Measurements from ENCODE around the gene KCNK16.

The KCNK16 gene

DNA sequence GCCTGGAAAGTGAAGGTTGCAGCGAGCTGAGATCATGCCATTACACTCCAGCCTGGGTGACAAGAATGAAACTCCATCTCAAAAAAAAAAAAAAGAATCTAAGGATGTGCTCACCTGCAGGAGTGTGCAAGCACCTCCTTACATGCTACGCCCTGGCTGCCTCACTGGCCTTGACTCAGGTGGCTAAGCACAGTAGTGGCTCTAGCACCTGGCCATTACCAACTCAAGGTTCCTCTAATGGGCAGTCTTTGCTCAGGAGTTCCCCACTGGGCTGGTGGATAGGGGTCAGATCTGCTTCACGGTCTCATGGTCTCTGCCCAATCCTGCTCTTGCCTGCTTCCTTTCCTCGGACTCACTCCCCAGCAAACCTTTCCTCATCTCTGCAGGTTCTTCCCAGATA, 48.0 kb downstream of the KCNK16 start:
- no peak for TF ChIP-seq CTCF (IDR thresholded peaks at IDR 0.05; ENCODE audit: low read depth, low read length)
- no peak overlapping the region for H3K4me3 ChIP-seq (replicated peaks in 1 of 2; ENCODE audit: low read depth in 2 of 2, low read length in 2 of 2)
- DNase-seq (ENCODE audit: low read depth in 2 of 2), result no peak

GRCh38 chr6:39273406-39273821, 49.1 kb downstream of the KCNK16 start:
- DNase-seq (ENCODE audit: low read depth in 2 of 2), result no peak
- H3K4me3 ChIP-seq (replicated peaks in 1 of 2; ENCODE audit: low read depth in 2 of 2, low read length in 2 of 2), result no peak overlapping the region
- no peak for TF ChIP-seq CTCF (IDR thresholded peaks at IDR 0.05; ENCODE audit: low read depth, low read length)

DNA sequence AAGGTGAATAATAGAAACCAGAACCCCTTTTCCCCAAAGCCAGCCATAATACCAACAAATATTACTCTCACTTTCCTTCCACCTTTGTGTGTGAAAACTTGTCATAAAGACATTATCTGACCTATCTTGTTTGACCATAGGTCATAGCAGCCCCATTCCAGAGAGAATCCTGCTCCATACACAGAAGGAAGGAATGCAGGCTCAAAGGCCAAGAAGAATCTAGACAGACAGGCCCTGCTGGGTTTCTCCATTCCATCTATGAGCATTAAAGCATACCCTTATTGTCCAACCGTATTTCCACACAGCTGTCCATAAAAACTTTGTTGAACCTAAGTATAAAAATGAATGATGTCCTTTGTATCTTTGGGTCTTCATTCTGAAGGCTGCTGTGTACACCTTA, 52.5 kb downstream of the KCNK16 start:
- no peak overlapping the region for H3K4me3 ChIP-seq (replicated peaks in 1 of 2; ENCODE audit: low read depth in 2 of 2, low read length in 2 of 2)
- no peak for TF ChIP-seq CTCF (IDR thresholded peaks at IDR 0.05; ENCODE audit: low read depth, low read length)
- no peak for DNase-seq (ENCODE audit: low read depth in 2 of 2)

DNA sequence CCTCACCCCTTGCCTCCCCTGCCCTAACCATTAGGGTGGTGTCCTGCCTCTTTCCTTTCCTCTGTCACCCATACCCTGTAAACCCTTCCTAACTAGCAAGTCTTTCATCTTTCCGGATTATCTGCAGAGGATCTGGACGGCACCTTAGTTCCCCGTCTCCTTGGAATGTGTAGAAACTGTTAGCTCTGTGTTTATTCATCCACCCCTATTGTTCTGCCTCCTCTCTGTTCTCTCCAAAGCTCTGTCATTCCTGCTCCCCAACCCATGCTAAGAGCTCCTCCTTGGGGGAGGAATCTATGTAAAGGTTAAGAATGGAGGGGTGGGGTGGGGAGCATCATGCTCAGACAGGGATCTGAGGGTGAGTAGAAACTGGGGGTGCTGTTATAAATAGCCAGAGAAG, 53.8 kb downstream of the KCNK16 start:
- no peak for DNase-seq (ENCODE audit: low read depth in 2 of 2)
- no peak overlapping the region for H3K4me3 ChIP-seq (replicated peaks in 1 of 2; ENCODE audit: low read depth in 2 of 2, low read length in 2 of 2)
- no peak for TF ChIP-seq CTCF (IDR thresholded peaks at IDR 0.05; ENCODE audit: low read depth, low read length)

GRCh38 chr6:39268171-39268570, 54.3 kb downstream of the KCNK16 start:
- no peak for DNase-seq (ENCODE audit: low read depth in 2 of 2)
- TF ChIP-seq CTCF (IDR thresholded peaks at IDR 0.05; ENCODE audit: low read depth, low read length), result no peak
- no peak overlapping the region for H3K4me3 ChIP-seq (replicated peaks in 1 of 2; ENCODE audit: low read depth in 2 of 2, low read length in 2 of 2)

DNA sequence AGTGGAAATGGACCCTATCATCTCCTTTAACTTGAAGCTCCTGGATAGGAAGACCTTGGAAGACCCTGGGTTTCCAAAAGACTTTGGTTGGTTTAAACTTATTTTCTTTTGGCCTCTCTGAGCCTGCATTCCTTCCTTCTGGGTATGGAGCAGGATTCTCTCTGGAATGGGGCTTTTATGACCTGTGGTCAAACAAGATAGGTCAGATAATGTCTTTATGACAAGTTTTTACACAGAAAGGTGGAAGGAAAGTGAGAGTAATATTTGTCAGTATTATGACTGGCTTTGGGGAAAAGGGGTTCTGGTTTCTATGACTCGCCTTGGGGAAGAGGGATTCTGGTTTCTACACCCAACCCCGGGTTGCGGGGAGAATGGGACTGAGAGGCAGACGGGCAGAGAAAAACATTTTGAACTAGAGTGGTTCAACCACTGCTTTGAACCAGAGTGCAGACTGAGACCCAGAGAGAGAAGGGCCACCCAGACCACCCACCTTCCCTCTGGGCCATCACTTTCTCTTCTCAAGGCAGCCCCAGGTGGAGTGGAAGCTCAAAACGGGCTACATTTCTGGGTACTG, 55.6 kb downstream of the KCNK16 start:
- H3K4me3 ChIP-seq (replicated peaks in 1 of 2; ENCODE audit: low read depth in 2 of 2, low read length in 2 of 2), result no peak overlapping the region
- no peak for TF ChIP-seq CTCF (IDR thresholded peaks at IDR 0.05; ENCODE audit: low read depth, low read length)
- no peak for DNase-seq (ENCODE audit: low read depth in 2 of 2)

GRCh38 chr6:39266375-39266774, 56.1 kb downstream of the KCNK16 start:
- TF ChIP-seq CTCF (IDR thresholded peaks at IDR 0.05; ENCODE audit: low read depth, low read length), result no peak
- DNase-seq (ENCODE audit: low read depth in 2 of 2), result no peak
- H3K4me3 ChIP-seq (replicated peaks in 1 of 2; ENCODE audit: low read depth in 2 of 2, low read length in 2 of 2), result no peak overlapping the region
